Panc1 (cell line): Measurements from ENCODE around the gene ASB1.

Source experiments
- CTCF ChIP-seq: fragments of 450-650 bp; IDR thresholded peaks from 2 replicates; pipeline ENCODE4 v1.5.1; 2017; ENCODE audit warnings: mild to moderate bottlenecking
- POLR2AphosphoS5 ChIP-seq: IDR thresholded peaks from 2 replicates; pipeline ENCODE4 v1.6.1; 2012; ENCODE audit warnings: mild to moderate bottlenecking, low read depth, low read length, moderate library complexity
- REST ChIP-seq, 2 experiments: IDR thresholded peaks; 2 replicates each; pipeline ENCODE4 v1.6.1; 2011 to 2012; ENCODE audit warnings: low read depth in 2 of 2, control low read depth in 1 of 2, low read length in 1 of 2, mild to moderate bottlenecking in 1 of 2, moderate library complexity in 1 of 2; ENCODE audit not compliant: insufficient read depth in 1 of 2
- SIN3A ChIP-seq: IDR thresholded peaks from 2 replicates; pipeline ENCODE4 v1.6.1; 2012; ENCODE audit warnings: low read depth, mild to moderate bottlenecking, low read length, moderate library complexity, borderline replicate concordance; ENCODE audit not compliant: insufficient read depth
- TCF7L2 ChIP-seq: IDR thresholded peaks from 2 replicates; pipeline ENCODE4 v1.6.1; 2011; ENCODE audit warnings: mild to moderate bottlenecking, low read depth, low read length, inconsistent platforms

- TF ChIP-seq CTCF: no peak
- TF ChIP-seq POLR2AphosphoS5: no peak
- TF ChIP-seq REST (IDR thresholded peaks at IDR 0.05; ENCODE audit: insufficient read depth in 1 of 2, low read depth in 2 of 2, low read length in 1 of 2): no peak
- no peak for TF ChIP-seq TCF7L2
- TF ChIP-seq SIN3A: no peak
These were observed 25.2 kb upstream of the ASB1 start for GRCh38 chr2:238401551-238401950.
